Fibroblast of lung (primary cell): ENCODE data around the gene RANBP3.

Experiments
- EZH2 ChIP-seq: IDR thresholded peaks from 2 replicates; pipeline ENCODE4 v1.5.1; 2012; ENCODE audit warnings: low read length, control low read depth, mild to moderate bottlenecking; ENCODE audit errors: missing control alignments
- TF ChIP-seq, protein P1 (sequence below), 2 donors: IDR thresholded peaks in 1 of 2; conservative IDR thresholded peaks in 1 of 2; 1 replicate in 1 of 2; 2 replicates in 1 of 2; pipeline ENCODE4 v1.5.1; 2011 to 2012; ENCODE audit warnings: low read length in 2 of 2, control low read depth in 1 of 2, inconsistent platforms in 1 of 2, low read depth in 1 of 2, mild to moderate bottlenecking in 1 of 2

DNA sequence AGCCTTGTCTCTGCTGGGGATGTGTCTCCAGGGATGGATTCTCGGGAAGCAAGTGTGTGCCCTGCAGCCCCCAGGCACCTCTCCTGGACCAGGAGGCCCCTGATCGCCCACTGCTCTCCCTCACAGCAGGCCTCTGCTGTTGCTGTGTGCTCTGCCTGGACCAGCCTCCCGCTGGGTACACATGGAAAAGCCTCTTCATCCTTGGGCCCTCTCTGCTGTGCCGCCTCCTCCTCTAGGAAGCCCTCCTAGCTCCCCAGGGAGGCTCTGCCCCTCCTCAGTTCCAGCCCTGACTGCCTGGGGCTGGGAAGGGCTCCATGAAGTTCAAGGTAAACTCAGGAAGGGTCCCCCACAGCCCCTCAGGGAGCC, 86.4 kb downstream of the RANBP3 start:
- TF ChIP-seq, protein P1, sequence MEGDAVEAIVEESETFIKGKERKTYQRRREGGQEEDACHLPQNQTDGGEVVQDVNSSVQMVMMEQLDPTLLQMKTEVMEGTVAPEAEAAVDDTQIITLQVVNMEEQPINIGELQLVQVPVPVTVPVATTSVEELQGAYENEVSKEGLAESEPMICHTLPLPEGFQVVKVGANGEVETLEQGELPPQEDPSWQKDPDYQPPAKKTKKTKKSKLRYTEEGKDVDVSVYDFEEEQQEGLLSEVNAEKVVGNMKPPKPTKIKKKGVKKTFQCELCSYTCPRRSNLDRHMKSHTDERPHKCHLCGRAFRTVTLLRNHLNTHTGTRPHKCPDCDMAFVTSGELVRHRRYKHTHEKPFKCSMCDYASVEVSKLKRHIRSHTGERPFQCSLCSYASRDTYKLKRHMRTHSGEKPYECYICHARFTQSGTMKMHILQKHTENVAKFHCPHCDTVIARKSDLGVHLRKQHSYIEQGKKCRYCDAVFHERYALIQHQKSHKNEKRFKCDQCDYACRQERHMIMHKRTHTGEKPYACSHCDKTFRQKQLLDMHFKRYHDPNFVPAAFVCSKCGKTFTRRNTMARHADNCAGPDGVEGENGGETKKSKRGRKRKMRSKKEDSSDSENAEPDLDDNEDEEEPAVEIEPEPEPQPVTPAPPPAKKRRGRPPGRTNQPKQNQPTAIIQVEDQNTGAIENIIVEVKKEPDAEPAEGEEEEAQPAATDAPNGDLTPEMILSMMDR (conservative IDR thresholded peaks at IDR 0.05 in 1 of 2, IDR thresholded peaks at IDR 0.05 in 1 of 2; ENCODE audit: low read depth in 1 of 2, low read length in 2 of 2): no peak
- no peak for TF ChIP-seq EZH2
